GM18909 (cell line): ENCODE data around the gene FEV.

Experiments used
- ATAC-seq: cut with Tn5 transposase; IDR thresholded peaks from one replicate; pipeline ENCODE4 v1.9.1; 2021; ENCODE audit warnings: mild to moderate bottlenecking; ENCODE audit not compliant: unreplicated experiment, poor library complexity

FEV gene

GRCh38 chr2:218995561-218995960, 10.6 kb upstream of the FEV start:
- no peak for ATAC-seq

GRCh38 chr2:218993345-218994315, 8.6 kb upstream of the FEV start, which contains the start of gene CRYBA2:
Gene CRYBA2, minus strand, starts transcription at chr2:218993422. Its CDS starts 246 bp downstream, at chr2:218993176.
- no peak for ATAC-seq

- ATAC-seq: no peak
These were observed 7.8 kb upstream of the FEV start for GRCh38 chr2:218992703-218993344.

GRCh38 chr2:218992196-218992595, 7.2 kb upstream of the FEV start:
- ATAC-seq: no peak

GRCh38 chr2:218991674-218992168, 6.7 kb upstream of the FEV start:
- no peak for ATAC-seq

GRCh38 chr2:218990612-218991011, 5.6 kb upstream of the FEV start:
- no peak for ATAC-seq

- no peak for ATAC-seq
These were observed 5.1 kb upstream of the FEV start for GRCh38 chr2:218990052-218990451.

- ATAC-seq: no peak
These were observed 3.7 kb upstream of the FEV start for GRCh38 chr2:218988650-218989049.

- no peak for ATAC-seq
These were observed 3.2 kb upstream of the FEV start for GRCh38 chr2:218988164-218988563.

- no peak for ATAC-seq
These were observed 1.3 kb upstream of the FEV start for GRCh38 chr2:218986148-218986761.

- ATAC-seq: no peak
These were observed 524 bp upstream of the FEV start for GRCh38 chr2:218985325-218986091.

GRCh38 chr2:218984239-218985020, 554 bp downstream of the FEV start:
- ATAC-seq: no peak

GRCh38 chr2:218983934-218984238, 1.1 kb downstream of the FEV start:
- ATAC-seq: no peak

GRCh38 chr2:218983263-218983933, 1.6 kb downstream of the FEV start:
- ATAC-seq: no peak

GRCh38 chr2:218982586-218983262, 2.3 kb downstream of the FEV start:
- ATAC-seq: no peak

GRCh38 chr2:218981881-218982585, 3.0 kb downstream of the FEV start:
- ATAC-seq: no peak

GRCh38 chr2:218981390-218981880, 3.5 kb downstream of the FEV start:
- no peak for ATAC-seq
